GM21825 (cell line): ENCODE measurements around the gene ARHGAP24.

Experiments used
- ATAC-seq: cut with Tn5 transposase; IDR thresholded peaks from one replicate; pipeline ENCODE4 v1.9.1; 2021; ENCODE audit warnings: mild to moderate bottlenecking, moderate library complexity; ENCODE audit not compliant: unreplicated experiment

Gene ARHGAP24

GRCh38 chr4:86043755-86044592 lies 569.0 kb downstream of the ARHGAP24 start:
- ATAC-seq: no peak

GRCh38 chr4:86044593-86044985 lies 569.6 kb downstream of the ARHGAP24 start:
- ATAC-seq: no peak

GRCh38 chr4:86048426-86048825 lies 573.5 kb downstream of the ARHGAP24 start:
- no peak for ATAC-seq

GRCh38 chr4:86050496-86050895 lies 575.5 kb downstream of the ARHGAP24 start:
- no peak for ATAC-seq
